ENCODE measurements around the gene ITGA7. TPM values are rescaled to one million over a fixed set of nuclear protein-coding genes. Genes with fewer than 3 reads are reported as not detected.

Gene ITGA7
- polyA plus RNA-seq, 1 of the 3 experiments (the other 2 are of a cell fraction): 19.7 TPM

- CTCF ChIA-PET: interaction anchor here (1.1 to 3.9 kb wide), 7 partner anchors 10 to 920 kb away, joined by 3 to 23 read pairs (median 3); no protein-coding TSS in a partner anchor
Measured at GRCh38 chr12:55748230-55748993, 40.7 kb upstream of the ITGA7 start.

More at GRCh38 chr12:55748230-55748993, 40.7 kb upstream of the ITGA7 start:
- no peak overlapping the region for H2AFZ ChIP-seq (ENCODE audit: low read depth)
- H4K20me1 ChIP-seq (ENCODE audit: insufficient read depth): no peaks in the 10 kb centered on the region
- H3K9me2 ChIP-seq: no peaks in the 10 kb centered on the region
- no peak overlapping the region for H3K4me2 ChIP-seq
- whole genome bisulfite sequencing (ENCODE audit: low lambda C conversion rate): 91% methylated on average over 18 of the region's 18 CpGs
- POLR2A ChIA-PET: interaction anchor here (0.9 kb wide), 1 partner anchor 19 kb away, joined by 3 read pairs; the partner anchor contains the start of gene CD63
- no peaks in the 10 kb centered on the region for H3K9me3 ChIP-seq
- TF ChIP-seq FOXJ3 (CRISPR knock-in tag; IDR thresholded peaks at IDR 0.05): no peak
- no peak for TF ChIP-seq NFIC (IDR thresholded peaks at IDR 0.05; ENCODE audit: borderline replicate concordance)
- TF ChIP-seq MAX (IDR thresholded peaks at IDR 0.05; ENCODE audit: low read depth): no peak
- no peak for TF ChIP-seq CTCF (IDR thresholded peaks at IDR 0.05)
- no peak for TF ChIP-seq EP300 (IDR thresholded peaks at IDR 0.05; ENCODE audit: borderline replicate concordance in 1 of 2, low read depth in 1 of 2, low read length in 1 of 2)
- no peak for TF ChIP-seq FOXM1 (IDR thresholded peaks at IDR 0.05; ENCODE audit: low read depth)
- TF ChIP-seq MEF2A (IDR thresholded peaks at IDR 0.05; ENCODE audit: borderline replicate concordance, low read depth): no peak
- no peak for TF ChIP-seq ELF1 (IDR thresholded peaks at IDR 0.05)
- TF ChIP-seq, protein P1, sequence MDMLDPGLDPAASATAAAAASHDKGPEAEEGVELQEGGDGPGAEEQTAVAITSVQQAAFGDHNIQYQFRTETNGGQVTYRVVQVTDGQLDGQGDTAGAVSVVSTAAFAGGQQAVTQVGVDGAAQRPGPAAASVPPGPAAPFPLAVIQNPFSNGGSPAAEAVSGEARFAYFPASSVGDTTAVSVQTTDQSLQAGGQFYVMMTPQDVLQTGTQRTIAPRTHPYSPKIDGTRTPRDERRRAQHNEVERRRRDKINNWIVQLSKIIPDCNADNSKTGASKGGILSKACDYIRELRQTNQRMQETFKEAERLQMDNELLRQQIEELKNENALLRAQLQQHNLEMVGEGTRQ (IDR thresholded peaks at IDR 0.05; ENCODE audit: borderline replicate concordance, low read depth, low read length): no peak
- no peak for TF ChIP-seq RAD21 (IDR thresholded peaks at IDR 0.05; ENCODE audit: low read length)
- TF ChIP-seq, protein P2, sequence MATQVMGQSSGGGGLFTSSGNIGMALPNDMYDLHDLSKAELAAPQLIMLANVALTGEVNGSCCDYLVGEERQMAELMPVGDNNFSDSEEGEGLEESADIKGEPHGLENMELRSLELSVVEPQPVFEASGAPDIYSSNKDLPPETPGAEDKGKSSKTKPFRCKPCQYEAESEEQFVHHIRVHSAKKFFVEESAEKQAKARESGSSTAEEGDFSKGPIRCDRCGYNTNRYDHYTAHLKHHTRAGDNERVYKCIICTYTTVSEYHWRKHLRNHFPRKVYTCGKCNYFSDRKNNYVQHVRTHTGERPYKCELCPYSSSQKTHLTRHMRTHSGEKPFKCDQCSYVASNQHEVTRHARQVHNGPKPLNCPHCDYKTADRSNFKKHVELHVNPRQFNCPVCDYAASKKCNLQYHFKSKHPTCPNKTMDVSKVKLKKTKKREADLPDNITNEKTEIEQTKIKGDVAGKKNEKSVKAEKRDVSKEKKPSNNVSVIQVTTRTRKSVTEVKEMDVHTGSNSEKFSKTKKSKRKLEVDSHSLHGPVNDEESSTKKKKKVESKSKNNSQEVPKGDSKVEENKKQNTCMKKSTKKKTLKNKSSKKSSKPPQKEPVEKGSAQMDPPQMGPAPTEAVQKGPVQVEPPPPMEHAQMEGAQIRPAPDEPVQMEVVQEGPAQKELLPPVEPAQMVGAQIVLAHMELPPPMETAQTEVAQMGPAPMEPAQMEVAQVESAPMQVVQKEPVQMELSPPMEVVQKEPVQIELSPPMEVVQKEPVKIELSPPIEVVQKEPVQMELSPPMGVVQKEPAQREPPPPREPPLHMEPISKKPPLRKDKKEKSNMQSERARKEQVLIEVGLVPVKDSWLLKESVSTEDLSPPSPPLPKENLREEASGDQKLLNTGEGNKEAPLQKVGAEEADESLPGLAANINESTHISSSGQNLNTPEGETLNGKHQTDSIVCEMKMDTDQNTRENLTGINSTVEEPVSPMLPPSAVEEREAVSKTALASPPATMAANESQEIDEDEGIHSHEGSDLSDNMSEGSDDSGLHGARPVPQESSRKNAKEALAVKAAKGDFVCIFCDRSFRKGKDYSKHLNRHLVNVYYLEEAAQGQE (IDR thresholded peaks at IDR 0.05; ENCODE audit: low read depth, low read length): no peak
- no peak for TF ChIP-seq TAF1 (IDR thresholded peaks at IDR 0.05; ENCODE audit: borderline replicate concordance, low read depth, low read length)
- TF ChIP-seq MXI1 (IDR thresholded peaks at IDR 0.05; ENCODE audit: low read depth, low read length): no peak
- no peak for TF ChIP-seq POLR2AphosphoS5 (IDR thresholded peaks at IDR 0.05; ENCODE audit: low read depth, low read length)
- no peak for TF ChIP-seq NRF1 (IDR thresholded peaks at IDR 0.05; ENCODE audit: low read depth, low read length)
- no peak for TF ChIP-seq RCOR1 (IDR thresholded peaks at IDR 0.05; ENCODE audit: low read length)
- H3K27me3 ChIP-seq (ENCODE audit: insufficient read depth): no peaks in the 10 kb centered on the region
- H3F3A ChIP-seq (replicated peaks; ENCODE audit: insufficient read depth): peaks cover 13% of the 10 kb centered on the region
- no peak overlapping the region for H3K4me3 ChIP-seq (ENCODE audit: low read depth in 2 of 2, low read length in 1 of 2)
- H3K9ac ChIP-seq: no peak overlapping the region
- DNase-seq: no peak
- peaks cover 18 to 36% of the 10 kb centered on the region in 2 experiments for H3K36me3 ChIP-seq (replicated peaks in 1 of 2; ENCODE audit: control insufficient read depth in 1 of 2, insufficient read depth in 2 of 2, low read length in 1 of 2)
- no peaks in the 10 kb centered on the region for H3K79me2 ChIP-seq (ENCODE audit: insufficient read depth)
- peaks cover 5 to 23% of the 10 kb centered on the region in 2 experiments; a peak in 3 of 4 replicates for H3K4me1 ChIP-seq (ENCODE audit: control insufficient read depth in 1 of 2, insufficient read depth in 2 of 2, low read depth in 1 of 2, low read length in 1 of 2)
- H3K27ac ChIP-seq (ENCODE audit: low read depth in 2 of 2, low read length in 1 of 2): no peak overlapping the region

All from SK-N-SH (cell line).